Middle frontal gyrus (tissue), 1 donor: ENCODE measurements around the gene CHRNB1.

ENCODE experiments used
- DNase-seq: peaks from one replicate; pipeline ENCODE4 v3.0.0-alpha.2; 2015; ENCODE audit warnings: low spot score; ENCODE audit errors: extremely low spot score

The CHRNB1 gene

DNA sequence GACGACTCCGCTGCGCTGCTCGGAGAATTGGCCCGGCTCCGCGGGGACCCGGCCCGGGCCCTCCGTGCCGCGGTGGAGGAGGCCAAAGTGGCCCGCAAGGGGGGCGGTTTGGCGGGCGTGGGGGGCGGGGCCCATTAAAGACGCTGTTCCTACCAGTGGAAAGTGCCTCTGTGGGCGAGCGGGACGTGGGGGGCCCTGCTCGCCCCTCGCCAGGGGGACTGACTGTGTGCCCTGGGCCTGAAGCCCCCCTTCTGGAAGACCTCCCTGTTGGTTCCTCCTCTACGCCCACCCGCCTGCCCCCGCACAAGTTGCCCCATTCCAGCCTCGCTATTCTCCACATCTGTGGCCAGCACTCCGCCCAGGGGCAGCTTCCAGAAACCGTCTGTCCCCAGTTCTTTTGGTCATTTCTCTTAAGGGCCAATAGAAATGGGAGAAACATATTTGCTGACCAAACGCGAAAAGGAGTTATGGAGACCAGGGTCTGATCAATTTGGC, 7.4 kb upstream of the CHRNB1 start:
- no peak for DNase-seq

DNA sequence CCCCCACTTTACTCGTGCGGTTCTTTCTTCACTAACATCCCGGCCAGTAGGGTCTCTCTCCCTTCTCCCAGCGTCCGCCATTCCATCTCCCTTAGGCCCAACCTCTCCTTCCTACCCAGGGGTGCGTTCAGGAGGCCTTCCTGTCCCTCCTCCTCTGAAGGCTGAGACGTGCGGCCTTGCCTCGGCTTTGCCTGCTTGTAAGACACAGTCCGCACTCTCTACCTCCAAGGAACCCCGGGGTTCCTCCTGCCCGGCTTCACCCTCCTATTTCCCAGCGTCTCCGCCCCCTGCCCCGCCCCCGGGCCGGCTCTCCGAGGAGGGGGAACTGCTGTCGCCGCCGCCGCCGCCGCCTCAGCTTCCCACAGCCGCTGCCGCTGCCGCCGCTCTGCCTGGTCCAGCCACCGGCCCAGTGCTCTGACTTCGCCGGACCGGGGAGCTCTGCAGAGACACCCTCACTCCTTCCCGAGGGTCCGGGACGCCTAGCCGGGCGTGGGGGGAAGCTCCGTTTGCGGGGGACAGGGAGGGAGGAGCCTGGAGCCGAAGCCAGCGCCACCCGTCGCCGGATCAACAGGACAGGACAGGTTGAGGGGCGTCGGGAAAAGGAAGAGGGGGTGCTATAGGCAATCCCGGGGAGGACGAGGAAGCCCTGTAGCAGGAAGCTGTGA, 6.8 kb upstream of the CHRNB1 start:
- DNase-seq: no peak

DNA sequence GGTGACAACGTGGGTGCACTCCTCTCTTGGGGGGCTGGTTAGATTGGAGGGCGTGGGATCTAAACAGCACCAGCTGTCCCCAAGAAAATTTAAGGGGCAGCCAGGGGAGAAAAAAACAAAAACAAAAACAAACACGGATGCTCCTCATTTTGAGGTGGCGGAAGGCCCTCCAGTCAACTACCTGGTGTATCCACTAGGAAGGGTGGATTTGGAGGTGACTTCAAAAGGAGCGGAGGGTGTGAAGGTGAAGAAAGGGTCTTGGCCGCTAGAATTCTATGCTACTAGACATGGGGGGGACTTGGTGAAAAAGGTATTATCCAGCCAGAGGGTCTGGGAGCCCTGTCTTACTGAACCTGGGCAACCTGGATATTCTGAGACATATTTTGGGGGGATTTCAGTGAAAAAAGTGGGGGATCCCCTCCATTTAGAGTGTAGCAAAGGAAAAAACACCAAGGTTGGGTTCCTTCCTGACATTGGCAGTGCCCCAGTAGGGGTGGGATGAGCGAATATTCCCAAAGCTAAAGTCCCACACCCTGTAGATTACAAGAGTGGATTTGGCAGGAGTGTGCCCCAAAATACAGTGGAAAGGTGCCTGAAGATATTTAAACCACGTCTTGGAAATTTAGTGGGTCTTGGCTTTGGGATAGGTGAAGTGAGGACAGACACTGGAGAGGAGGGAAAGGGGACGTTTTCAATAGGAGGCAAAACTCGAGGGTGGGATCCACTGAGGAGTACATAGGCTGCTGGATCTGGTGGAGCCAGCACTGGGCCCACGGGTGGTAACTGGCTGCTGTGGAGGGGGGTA, 6.0 kb upstream of the CHRNB1 start:
- no peak for DNase-seq

DNA sequence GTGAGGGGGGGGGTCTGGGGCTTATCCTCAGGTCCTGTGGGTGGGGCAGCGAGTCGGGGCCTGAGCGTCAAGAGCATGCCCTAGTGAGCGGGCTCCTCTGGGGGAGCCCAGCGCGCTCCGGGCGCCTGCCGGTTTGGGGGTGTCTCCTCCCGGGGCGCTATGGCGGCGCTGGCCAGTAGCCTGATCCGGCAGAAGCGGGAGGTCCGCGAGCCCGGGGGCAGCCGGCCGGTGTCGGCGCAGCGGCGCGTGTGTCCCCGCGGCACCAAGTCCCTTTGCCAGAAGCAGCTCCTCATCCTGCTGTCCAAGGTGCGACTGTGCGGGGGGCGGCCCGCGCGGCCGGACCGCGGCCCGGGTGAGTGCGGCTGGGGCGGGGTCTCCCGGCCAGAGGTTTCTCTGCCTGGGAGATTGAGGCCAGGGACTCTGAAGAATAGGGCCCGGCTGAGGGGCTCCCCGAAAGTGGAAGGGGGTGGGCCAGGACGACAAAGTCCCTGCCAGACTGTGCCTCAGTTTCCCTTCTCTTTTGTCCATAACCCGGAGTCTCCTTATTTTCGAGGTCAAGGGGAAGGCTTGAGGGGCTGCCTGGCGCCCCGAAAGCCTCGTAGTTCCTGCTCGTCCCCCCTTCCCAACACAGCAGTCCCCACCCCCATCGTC, 5.3 kb upstream of the CHRNB1 start, which contains the start of gene FGF11:
Gene FGF11 (plus strand): TSS at position 51 of the 651 bp plus-strand sequence. CDS start 109 bp downstream, at position 160.
- DNase-seq: no peak

DNA sequence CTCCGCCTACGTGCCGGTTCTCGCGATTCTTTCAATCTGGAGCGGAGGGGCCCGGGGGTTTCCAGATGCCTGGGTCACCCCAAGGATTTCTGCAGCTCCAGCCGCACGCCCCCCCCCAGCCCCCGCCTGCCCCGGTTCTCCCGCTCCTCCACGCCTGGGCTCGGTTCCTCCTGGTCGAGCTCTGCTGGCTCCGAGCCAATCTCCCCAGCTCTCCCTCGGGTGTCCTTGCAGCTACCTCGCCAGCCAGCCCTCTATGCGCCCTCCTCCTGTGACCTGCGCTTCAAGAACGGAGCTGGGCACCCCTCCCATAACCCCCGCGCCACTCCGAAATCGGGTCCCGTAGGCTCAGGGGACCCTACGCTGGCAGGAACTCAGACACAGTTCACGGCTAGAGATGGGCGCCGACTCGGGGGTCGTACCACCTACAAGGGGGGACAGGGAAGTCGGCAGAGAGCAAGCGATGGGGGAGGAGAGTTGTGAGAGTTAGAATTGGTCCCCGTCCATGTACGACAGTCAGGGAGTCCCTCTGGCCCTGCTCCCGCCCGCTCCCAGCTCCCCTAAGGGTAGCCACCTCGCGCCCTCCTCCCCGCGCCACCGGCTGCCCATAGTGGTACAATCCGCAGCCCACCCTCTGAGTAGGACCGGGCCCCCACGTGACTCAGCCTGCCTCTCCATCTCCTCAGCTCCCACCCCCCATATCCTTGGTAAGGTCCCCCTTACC, 4.6 kb upstream of the CHRNB1 start:
- DNase-seq: no peak

DNA sequence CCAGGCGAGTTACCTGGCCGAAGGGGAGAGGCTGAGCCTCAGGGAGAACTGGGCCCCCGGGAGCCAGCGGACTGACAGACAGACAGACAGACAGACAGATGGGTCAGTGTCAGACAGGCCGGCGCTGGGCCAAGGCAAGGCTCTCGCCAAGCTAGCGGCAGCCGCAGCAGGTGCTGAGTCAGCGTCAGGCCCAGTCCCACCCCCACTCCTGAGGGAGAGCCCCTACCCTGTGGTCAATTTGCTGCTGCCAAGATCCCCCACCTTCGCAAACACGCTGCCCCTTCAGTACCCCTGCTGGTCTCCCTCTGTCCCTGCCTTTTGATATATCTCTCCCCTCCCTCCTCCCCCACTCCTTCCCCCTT, 4.0 kb upstream of the CHRNB1 start:
- no peak for DNase-seq

DNA sequence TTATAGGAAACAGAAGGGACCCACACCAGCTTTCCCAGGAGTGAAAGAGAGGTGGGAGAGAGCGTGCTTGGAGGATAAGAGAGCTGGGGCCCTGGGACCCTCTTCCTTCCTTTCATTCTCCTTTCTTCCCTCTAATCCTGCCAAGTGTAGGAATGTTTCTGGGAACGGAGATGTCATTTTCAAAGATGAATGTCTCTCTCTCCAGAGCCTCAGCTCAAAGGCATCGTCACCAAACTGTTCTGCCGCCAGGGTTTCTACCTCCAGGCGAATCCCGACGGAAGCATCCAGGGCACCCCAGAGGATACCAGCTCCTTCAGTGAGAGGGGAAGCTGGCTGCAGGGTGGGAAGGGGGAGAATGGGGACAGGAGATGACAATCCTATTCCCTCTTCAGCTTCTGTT, 3.6 kb upstream of the CHRNB1 start:
- DNase-seq: no peak

DNA sequence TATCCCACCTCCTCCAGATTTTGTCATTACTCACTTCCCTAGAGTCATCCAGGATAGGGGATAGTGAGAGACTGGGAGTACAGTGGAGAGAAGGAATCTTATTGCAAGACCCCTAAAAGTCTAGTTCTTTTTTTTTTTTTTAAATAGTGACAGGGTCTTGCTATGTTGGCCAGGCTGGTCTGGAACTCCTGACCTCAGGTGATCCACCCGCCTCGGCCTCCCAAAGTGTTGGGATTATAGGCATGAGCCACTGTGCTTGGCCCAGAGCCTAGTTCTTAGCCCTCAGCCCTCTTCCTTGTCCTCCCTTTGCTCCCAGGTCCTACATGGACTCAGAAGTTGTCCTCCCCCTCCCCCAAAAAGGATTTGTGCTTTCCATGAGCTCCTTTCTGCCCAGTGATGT, 2.7 kb upstream of the CHRNB1 start:
- no peak for DNase-seq

DNA sequence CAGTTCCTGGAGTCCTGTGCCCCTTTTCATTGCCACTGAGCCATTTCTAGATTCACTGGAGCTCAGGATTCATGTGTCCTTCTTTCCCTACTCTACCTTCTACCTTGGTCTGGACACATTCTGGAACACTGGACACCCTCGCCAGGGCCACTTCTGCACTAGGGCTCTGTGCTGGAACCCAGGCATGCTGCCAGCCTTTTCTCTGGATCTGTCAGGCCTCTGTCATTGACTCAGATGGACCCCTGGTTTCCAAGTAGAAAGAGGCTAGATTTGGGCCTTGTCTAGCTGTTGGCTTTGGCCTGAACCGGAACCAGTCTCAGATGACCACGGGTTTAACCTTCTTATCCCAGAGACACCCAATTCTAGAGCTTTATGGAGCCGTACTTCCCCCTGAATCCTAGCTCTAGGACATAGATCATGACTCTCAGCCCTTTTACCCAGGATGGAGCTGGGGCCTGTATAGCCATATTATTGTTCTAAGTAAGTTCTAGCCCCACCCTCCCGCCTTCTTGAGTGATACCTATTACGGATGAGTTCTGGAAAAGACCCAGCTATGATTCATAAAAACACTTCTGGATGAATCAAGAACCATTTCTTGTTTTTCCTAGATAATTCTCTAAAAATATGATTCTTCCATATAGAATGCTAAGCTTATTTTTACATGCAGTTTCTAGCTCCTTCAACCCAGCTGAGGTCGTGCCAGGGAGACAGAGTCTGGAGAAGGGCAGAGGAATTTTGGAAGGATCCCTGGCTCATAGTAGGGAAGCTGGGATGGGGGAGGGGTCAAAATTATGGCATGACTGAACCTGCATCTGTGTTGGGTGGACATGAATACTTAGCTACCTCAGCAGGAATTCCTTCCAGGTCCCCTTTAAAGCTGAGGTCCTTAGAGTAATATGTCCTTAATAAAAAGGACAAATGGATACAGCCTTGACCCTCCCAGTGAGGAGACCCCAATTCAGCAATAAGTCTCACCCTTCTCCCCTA, 1.1 kb upstream of the CHRNB1 start:
- no peak for DNase-seq

DNA sequence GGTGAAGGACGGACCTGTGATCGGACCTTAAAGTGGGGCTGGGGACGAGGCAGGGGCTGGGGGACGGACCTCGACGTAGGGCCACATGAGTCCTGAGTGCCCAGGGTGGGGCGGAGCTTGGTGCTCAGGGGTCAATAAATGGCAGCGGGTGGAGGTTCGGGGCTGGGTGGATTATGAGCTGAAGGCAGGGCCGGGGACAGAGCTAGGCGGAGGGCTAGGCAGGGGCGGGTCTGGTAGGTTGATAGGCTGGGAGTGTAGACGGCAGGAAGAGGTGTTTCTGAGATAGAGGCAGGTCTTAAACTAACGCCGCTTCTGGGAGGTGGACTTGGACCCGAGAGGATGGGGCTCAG, 733 bp downstream of the CHRNB1 start:
- no peak for DNase-seq

DNA sequence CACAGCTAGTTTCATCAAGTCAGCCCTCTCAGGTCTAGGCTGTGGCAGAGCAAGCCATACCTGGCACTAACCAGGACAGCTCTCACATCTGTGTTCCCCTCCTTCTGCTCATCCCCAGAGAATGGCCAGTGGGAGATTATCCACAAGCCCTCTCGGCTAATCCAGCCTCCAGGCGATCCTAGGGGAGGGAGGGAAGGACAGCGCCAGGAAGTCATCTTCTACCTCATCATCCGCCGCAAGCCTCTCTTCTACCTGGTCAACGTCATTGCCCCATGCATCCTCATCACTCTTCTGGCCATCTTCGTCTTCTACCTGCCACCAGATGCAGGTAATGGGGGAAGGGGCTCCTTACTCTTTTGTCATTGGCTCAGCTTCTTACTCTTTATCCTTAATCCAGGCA, 3.6 kb downstream of the CHRNB1 start:
- no peak for DNase-seq

DNA sequence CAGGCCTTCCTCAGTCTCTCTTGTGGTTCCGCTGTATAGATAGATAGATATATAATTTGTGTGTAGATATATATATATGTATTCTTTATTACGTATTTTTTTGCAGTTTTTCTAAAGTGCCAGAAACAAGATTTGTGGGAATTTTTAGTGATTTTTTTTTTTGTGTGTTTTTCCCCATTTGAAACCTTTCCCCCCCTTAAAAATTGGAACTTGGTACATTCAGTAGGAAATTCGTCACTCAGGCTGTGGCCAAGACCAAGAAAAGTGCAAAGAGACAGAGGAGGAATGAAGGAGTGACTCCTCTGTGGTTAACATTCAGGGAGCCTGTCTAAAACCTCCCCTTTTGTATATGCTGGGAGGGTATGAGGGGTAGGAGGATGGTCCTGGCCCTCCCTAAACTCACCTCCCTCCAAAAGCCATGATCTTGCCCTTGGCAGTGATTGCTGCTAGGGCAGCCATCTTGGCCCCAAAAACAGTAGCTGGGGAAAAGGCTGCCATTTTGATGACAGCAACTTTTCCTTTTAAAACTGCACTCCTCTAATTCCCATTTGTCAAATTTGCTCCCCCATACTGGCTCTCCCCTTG, 15.2 kb downstream of the CHRNB1 start:
- no peak for DNase-seq

DNA sequence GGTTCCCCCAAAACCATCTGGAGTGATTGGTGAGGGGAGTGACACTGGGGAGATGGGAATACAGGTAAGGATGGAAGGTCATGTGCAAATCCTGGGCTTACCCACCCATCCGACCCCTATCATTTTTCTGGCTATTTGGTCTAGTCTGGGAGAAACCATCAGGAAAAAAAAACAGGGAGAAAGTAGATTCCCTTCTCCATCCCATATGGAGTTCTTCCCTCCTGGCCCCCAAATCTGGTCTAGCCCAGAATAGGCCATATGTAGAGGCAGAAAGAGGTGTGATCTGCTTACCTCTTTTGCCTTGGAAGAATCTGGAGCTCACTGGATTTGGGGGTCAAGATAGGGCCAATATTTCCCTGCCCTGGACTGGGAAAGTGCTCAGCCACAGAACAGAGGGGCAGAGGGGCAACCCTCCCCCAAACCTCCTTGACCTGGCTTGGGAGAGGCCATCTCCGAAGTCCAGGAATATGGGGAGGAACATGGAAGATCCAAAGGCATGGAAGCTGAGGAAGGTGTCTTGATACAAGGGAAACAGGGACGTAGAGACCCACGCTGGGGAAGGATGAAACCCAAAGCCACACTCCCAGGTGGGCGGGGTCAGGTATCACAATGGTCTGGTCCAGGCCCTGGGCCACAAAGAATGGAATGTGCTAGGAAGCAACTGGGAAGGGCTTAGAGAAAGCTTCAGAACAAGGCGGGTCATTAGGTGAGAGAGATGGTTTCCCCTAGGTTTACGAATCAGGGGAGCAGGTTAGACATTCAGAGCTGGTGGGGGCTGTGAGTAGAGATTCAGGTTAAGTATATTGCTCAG, 16.2 kb downstream of the CHRNB1 start:
- DNase-seq: no peak

DNA sequence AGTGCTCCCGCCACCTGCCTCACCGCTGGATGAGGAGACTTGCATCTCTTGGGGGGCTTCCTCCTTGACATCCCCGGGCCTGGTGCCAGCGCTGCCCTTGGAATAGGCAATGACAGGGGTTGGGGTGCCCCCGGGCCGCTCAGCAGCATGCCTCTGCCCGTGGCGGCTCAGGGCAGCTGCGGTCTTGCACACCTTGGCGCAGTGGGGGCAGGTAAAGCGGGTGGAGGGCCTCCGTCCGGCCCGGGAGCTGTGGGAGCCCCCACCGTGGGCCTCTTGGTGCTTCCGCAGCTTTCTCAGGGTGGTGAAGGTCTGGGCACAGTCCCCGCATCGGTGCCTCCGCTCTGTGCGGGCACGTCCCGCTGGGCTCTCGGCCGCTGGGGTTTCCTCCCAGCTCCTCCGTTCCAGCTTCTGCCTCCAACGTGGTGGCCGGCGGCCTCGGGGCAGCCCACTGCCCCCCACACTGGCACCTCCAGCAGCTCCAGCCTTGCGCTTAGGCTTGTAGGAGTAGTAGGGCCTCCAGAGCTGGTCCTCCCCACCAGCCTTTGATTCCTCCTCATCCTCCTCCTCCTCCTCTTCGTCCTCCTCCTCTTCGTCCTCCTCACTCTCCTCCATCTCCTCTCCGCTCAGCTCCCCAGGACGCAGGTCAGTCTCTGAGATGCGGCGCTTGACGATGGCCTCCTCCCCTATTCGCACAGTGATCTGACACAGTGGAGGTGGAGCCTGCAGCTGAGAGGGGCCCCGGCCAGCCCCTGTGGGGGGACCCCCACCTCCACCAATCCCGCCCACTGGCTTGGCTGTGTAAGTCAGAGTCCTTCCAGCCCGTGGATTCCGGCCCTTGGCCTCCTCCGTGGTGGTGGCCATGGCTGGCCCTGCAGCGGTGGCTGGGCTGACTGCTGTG, 17.9 kb downstream of the CHRNB1 start:
- DNase-seq: no peak

DNA sequence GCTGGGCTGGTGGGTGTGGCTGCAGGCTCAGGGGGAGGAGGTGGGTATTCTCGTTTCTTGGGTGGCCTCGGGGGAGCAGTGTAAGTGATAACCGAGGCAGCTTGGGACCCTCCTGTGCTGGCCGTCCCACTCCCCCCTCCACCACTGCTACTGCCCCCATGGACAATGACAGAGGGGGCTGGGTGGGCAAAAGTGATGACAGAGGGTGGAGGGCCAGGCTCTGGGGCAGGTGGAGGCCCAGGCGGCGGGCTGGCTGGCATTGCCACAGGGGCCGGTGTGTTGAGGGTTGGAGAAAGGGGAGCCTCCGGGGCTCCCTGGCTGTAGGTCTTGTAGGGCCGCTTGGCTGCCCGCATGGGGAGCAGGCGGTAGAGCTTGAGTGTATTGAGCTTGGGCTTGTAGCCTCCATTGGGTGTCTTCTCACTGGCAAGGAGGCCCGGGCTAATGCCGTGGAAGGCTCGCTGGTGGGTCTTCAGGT, 18.5 kb downstream of the CHRNB1 start:
- no peak for DNase-seq

DNA sequence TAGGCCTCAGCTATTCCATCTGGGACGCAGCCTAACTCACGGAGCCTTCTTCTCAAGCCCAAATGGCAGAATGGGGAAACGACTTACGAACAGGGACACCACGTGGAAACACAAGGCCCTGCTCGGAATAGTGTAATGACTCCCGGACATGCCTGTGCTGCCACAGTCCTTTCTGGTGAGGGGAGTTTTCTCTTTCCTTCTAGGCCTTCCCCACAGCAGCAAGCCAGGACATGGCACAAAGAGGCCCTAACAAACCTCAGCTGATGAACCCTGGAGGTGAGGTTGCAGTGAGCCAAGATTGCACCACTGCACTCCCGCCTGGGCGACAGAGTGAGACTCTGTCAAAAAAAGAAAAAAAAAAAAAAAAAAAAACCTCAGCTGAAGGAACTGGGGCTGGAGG, 19.2 kb downstream of the CHRNB1 start:
- DNase-seq: no peak

DNA sequence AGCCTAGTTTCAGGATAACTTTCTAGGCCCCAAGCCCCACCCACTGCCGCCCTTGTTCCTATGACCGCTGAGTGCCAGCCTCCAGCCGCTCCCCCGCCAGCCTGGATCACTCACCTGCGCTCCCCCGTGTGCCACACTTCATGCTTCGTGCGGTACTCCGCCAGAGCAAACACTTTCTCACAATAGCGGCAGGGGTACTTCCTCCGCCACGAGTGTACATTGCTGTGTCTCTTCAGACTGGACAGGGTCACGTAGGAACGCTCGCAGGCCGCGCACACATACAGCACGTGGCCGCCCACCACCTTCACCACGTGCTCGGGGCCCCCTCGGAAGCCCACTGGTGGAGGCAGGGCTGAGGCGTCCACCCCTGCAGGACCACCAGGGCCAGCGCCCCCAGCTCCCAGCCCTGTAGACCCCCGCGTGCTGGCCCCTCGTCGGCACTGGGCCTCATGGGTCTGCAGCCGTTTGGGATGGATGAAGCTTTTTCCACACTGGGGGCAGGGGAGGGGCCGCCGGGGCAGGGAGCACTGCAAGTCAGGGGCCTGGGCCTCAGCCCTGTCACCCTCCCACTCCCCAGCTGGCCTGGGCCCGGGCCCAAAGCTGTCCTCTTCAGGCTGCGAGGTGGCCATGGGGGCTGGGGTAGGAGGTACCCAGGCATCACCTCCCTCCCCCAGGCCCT, 20.9 kb downstream of the CHRNB1 start:
- DNase-seq: no peak

DNA sequence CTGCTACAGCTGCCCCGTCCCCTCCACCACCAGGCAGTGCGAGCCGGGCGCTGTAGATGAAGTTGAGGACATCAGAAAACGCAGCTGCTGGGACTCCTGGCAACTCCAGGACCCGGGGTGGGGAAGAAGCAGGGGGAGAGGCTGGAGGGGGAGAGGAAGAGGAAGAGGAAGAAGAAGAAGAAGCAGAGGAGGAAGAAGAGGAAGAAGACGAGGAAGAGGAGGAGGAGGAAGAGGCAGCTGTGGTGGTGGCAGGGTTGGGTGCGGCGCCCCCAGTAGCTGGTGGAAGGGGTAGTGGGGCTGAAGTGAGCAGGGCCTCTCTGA, 21.4 kb downstream of the CHRNB1 start:
- no peak for DNase-seq
